HG03432 (cell line): ENCODE results near the gene NDUFA8.

Experiments
- ATAC-seq: cut with Tn5 transposase; IDR thresholded peaks from one replicate; pipeline ENCODE4 v1.9.1; 2021; ENCODE audit warnings: mild to moderate bottlenecking, moderate library complexity; ENCODE audit not compliant: unreplicated experiment

The NDUFA8 gene

GRCh38 chr9:122186301-122186700, 26.7 kb upstream of the NDUFA8 start:
- ATAC-seq: no peak

GRCh38 chr9:122184551-122184950, 25.0 kb upstream of the NDUFA8 start:
- no peak for ATAC-seq

GRCh38 chr9:122183501-122183900, 23.9 kb upstream of the NDUFA8 start:
- ATAC-seq: no peak

- no peak for ATAC-seq
Measured at GRCh38 chr9:122180633-122181032, 21.1 kb upstream of the NDUFA8 start.

GRCh38 chr9:122179690-122180074, 20.1 kb upstream of the NDUFA8 start:
- ATAC-seq: no peak

GRCh38 chr9:122179054-122179689, 19.6 kb upstream of the NDUFA8 start:
- no peak for ATAC-seq

- no peak for ATAC-seq
Measured at GRCh38 chr9:122176916-122177315, 17.3 kb upstream of the NDUFA8 start.

- ATAC-seq: no peak
Measured at GRCh38 chr9:122173670-122174069, 14.1 kb upstream of the NDUFA8 start.

- no peak for ATAC-seq
Measured at GRCh38 chr9:122172131-122172530, 12.6 kb upstream of the NDUFA8 start.

- ATAC-seq: no peak
Measured at GRCh38 chr9:122168356-122168755, 8.8 kb upstream of the NDUFA8 start.

GRCh38 chr9:122164286-122164685, 4.7 kb upstream of the NDUFA8 start:
- no peak for ATAC-seq

GRCh38 chr9:122162415-122162814, 2.8 kb upstream of the NDUFA8 start:
- no peak for ATAC-seq

- no peak for ATAC-seq
Measured at GRCh38 chr9:122159925-122160246, 307 bp upstream of the NDUFA8 start.

GRCh38 chr9:122158202-122158601, 1.4 kb downstream of the NDUFA8 start:
- peak; percentile 48 for ATAC-seq

GRCh38 chr9:122155796-122156195, 3.8 kb downstream of the NDUFA8 start:
- no peak for ATAC-seq

- no peak for ATAC-seq
Measured at GRCh38 chr9:122151267-122151828, 8.2 kb downstream of the NDUFA8 start.

GRCh38 chr9:122145592-122145863, 14.1 kb downstream of the NDUFA8 start:
- ATAC-seq: no peak

GRCh38 chr9:122144836-122145591, 14.6 kb downstream of the NDUFA8 start:
- no peak for ATAC-seq

- no peak for ATAC-seq
Measured at GRCh38 chr9:122143876-122144405, 15.6 kb downstream of the NDUFA8 start.

GRCh38 chr9:122143296-122143695, 16.3 kb downstream of the NDUFA8 start:
- ATAC-seq: no peak

- ATAC-seq: no peak
Measured at GRCh38 chr9:122141671-122142070, 17.9 kb downstream of the NDUFA8 start.
